MCF 10A (cell line): ENCODE measurements around the gene STPG3. TPM values are rescaled to one million over a fixed set of nuclear protein-coding genes. Genes with fewer than 3 reads are reported as not detected.

Source experiments
- BruUV-seq: library from RNA; stranded (reverse); fragments of 400-500 nt; replicated peaks from 2 replicates; lab custom pipeline; 2021; lab: Mats Ljungman, UMichigan
- CTCF ChIA-PET: fragments of 300-600 bp; sonication (Branson Sonifier 250); formaldehyde crosslinking; extraction: SDS; loops from one replicate; lab custom pipeline; 2021; ENCODE audit warnings: antibody characterized with exemption, inconsistent platforms; lab: Yijun Ruan, JAX
- POLR2A ChIA-PET: fragments of 300-600, 350-650 bp; sonication (Branson Sonifier 250); formaldehyde crosslinking; extraction: SDS; loops from one replicate; lab custom pipeline; 2020; ENCODE audit warnings: antibody characterized with exemption, inconsistent platforms; lab: Yijun Ruan, JAX
- DNase-seq: peaks from one replicate; pipeline ENCODE4 v3.0.0-alpha.2; 2018; ENCODE audit not compliant: unreplicated experiment
- H3K27ac Mint-ChIP-seq: one replicate; pipeline ENCODE4 v1.8.0; 2022; ENCODE audit warnings: mild to moderate bottlenecking, low read depth, mixed read lengths; ENCODE audit not compliant: unreplicated experiment
- H3K27me3 Mint-ChIP-seq: one replicate; pipeline ENCODE4 v1.8.0; 2022; ENCODE audit warnings: mixed read lengths; ENCODE audit not compliant: insufficient read depth, unreplicated experiment
- H3K36me3 Mint-ChIP-seq: one replicate; pipeline ENCODE4 v1.8.0; 2022; ENCODE audit warnings: mild to moderate bottlenecking, moderate library complexity, mixed read lengths; ENCODE audit not compliant: insufficient read depth, unreplicated experiment
- H3K4me1 Mint-ChIP-seq: one replicate; pipeline ENCODE4 v1.8.0; 2022; ENCODE audit warnings: mixed read lengths; ENCODE audit not compliant: insufficient read depth, unreplicated experiment
- H3K4me3 Mint-ChIP-seq: one replicate; pipeline ENCODE4 v1.8.0; 2022; ENCODE audit warnings: mild to moderate bottlenecking, moderate library complexity, mixed read lengths; ENCODE audit not compliant: unreplicated experiment
- H3K9me3 Mint-ChIP-seq: one replicate; pipeline ENCODE4 v1.8.0; 2022; ENCODE audit warnings: mixed read lengths; ENCODE audit not compliant: unreplicated experiment
- CTCF ChIP-seq: fragments of 200-600 bp; IDR thresholded peaks from one replicate; pipeline ENCODE4 v1.8.0; 2022; ENCODE audit warnings: antibody characterized with exemption, mild to moderate bottlenecking; ENCODE audit not compliant: unreplicated experiment
- intact Hi-C: fragments of 100-400 bp; cut with micrococcal nuclease; formaldehyde crosslinking; loops from 2 replicates; pipeline ENCODE4 v1.14.1; 2022
- total RNA-seq: library from RNA; stranded (reverse); gene quantifications from 2 replicates; pipeline ENCODE4 v1.2.3, GENCODE V29; 2022

Gene STPG3
- total RNA-seq, 1 experiment from 2014 or later: not detected

DNA sequence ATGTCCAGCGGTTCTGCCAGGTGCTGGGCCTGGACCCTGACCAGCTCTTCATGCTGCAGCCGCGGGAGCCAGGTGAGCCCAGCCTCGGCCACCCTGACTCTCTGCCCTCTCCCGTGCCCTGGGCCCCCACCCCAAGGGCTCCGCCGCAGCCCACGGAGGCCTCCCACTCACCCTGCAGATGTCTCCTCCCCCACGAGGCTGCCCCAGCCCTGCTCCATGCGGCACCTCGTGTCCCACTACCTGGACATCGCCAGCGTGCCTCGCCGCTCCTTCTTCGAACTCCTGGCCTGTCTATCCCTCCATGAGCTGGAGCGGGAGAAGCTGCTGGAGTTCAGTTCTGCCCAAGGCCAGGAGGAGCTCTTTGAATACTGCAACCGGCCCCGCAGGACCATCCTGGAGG lies 36.5 kb upstream of the STPG3 start:
- TF ChIP-seq CTCF: no peak
- H3K27me3 Mint-ChIP-seq: no peaks in the 10 kb centered on the region
- no TSS peak for BruUV-seq
- CTCF ChIA-PET: interaction anchor here (0.6 kb wide), 1 partner anchor 185 kb away, joined by 3 read pairs; no protein-coding TSS in a partner anchor
- POLR2A ChIA-PET: interaction anchor here (1.2 to 3.8 kb wide), 2 partner anchors 9 kb away, joined by 3 to 38 read pairs; partner anchors contain the start of genes NDOR1 and TMEM203
- intact Hi-C loops: no loop called here
- DNase-seq: no peak
- H3K4me1 Mint-ChIP-seq: peaks cover 5% of the 10 kb centered on the region
- H3K9me3 Mint-ChIP-seq: no peaks in the 10 kb centered on the region
- peaks cover 17% of the 10 kb centered on the region for H3K36me3 Mint-ChIP-seq
- H3K4me3 Mint-ChIP-seq: no peak overlapping the region
- no peak overlapping the region for H3K27ac Mint-ChIP-seq

- no peak for TF ChIP-seq CTCF
- Mint-ChIP-seq H3K36me3 (peaks cover 12% of the 10 kb centered on the region), H3K27ac (no peak overlapping the region), H3K4me1 (peaks cover 5% of the 10 kb centered on the region), H3K4me3 (no peak overlapping the region), H3K9me3 (no peaks in the 10 kb centered on the region), H3K27me3 (no peaks in the 10 kb centered on the region)
- DNase-seq: no peak
- ChIA-PET POLR2A (interaction anchor here (0.7 to 3.8 kb wide), 4 partner anchors 8 to 27 kb away, joined by 3 to 38 read pairs (median 4); partner anchors contain the start of genes NDOR1, RNF224, SSNA1 and TMEM203), CTCF (interaction anchor here (1.2 kb wide), 1 partner anchor 12 kb away, joined by 3 read pairs; no protein-coding TSS in a partner anchor)
- intact Hi-C loops: no loop called here
- BruUV-seq: TSS peak; percentile 9
These were observed 35.7 kb upstream of the STPG3 start for GRCh38 chr9:137215196-137215986.

DNA sequence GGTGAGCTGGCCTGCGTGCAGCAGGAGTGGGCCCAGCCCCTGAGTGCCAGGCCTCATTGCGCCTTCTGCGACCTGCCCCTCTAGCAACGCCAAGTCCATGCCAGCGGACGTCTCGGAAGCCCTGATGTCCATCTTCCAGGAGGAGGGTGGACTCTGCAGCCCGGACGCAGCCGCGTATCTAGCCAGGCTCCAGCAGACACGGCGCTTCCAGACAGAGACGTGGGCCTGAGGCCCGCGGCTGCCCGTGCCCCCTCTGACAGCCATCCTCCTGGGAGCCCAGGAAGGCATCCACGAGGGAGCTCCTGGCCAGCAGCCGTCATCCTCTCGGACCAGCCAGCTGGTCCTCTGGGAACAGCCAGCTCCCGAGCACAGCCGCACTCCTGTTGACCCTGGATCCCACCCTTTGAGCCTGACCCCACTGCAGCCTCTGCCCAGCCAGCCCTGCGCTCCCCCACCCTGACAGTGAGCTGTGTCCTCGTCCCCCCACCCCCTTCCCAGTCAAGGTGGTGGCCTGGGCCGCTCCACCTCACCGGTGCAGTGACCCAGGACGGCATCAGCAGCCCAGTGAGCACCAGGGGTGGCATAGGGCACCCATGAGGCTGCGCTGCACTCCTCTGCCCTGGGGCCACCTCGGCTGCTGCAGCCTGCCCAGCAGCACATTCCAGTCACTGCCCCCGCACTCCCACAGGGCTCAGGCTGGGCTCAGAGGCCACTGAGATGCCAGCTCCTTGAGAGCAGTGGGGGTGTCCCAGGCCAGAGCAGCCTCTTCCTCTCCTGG lies 34.7 kb upstream of the STPG3 start:
- no peaks in the 10 kb centered on the region for H3K9me3 Mint-ChIP-seq
- intact Hi-C loops: no loop called here
- BruUV-seq: no TSS peak
- peaks cover 12% of the 10 kb centered on the region for H3K36me3 Mint-ChIP-seq
- no peak overlapping the region for H3K27ac Mint-ChIP-seq
- no peaks in the 10 kb centered on the region for H3K27me3 Mint-ChIP-seq
- POLR2A ChIA-PET: interaction anchor here (0.7 to 3.8 kb wide), 7 partner anchors 10 to 46 kb away, joined by 3 to 38 read pairs (median 5); partner anchors contain the start of genes ANAPC2, NDOR1, RNF224 and SSNA1
- no peak overlapping the region for H3K4me3 Mint-ChIP-seq
- DNase-seq: no peak
- CTCF ChIA-PET: interaction anchor here (0.6 to 1.4 kb wide), 3 partner anchors 9 to 17 kb away, joined by 3 to 6 read pairs (median 3); no protein-coding TSS in a partner anchor
- no peak for TF ChIP-seq CTCF
- peaks cover 5% of the 10 kb centered on the region for H3K4me1 Mint-ChIP-seq
